GM23248 (cell line): ENCODE data around the gene CCL22.

ENCODE experiments used
- EZH2 ChIP-seq: fragments of 200-600 bp; sonication (generic); IDR thresholded peaks from 2 replicates; pipeline ENCODE4 v1.6.1; 2018; ENCODE audit warnings: antibody characterized with exemption, mild to moderate bottlenecking; ENCODE audit not compliant: insufficient read depth, poor library complexity, severe bottlenecking
- EZH2phosphoT487 ChIP-seq: fragments of 200-600 bp; sonication (generic); IDR thresholded peaks from 2 replicates; pipeline ENCODE4 v1.6.1; 2018; ENCODE audit warnings: antibody characterized with exemption, moderate library complexity, mild to moderate bottlenecking, low read depth; ENCODE audit not compliant: insufficient read depth

DNA sequence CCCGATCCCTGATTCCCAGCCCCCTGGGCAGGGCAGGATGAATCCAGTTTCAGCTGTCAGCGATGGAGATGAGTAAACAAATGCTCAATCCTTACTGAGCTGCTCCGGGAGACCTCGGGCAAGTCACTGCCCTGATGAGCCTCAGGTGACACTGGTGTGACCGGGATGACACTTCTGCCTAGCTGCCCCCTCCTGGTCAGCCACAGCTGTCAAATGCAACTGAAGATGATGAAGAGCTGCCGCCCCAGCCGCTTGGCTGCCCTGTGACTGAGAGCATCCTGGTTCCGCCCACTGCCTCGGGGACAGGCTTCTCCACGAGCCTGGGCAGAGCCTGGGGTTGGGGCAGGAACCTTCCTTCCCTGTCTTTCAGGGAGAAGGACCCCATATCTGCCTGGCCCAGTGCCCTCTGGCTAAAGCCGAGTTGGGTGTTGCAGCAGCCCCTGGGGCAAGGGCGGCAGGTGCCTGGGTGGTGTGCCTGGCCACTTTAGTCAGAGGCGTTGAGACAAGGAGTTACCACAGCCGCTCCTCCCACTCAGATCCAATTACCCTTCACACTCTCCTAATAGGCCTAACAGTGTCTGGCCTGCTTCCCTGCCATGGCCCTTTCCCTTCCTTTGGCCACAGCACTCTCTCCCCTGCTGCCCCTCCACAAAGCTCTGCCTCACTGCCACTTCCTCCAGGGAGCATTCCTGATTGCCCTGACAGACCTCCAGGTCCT lies 51.4 kb downstream of the CCL22 start:
- TF ChIP-seq EZH2, result no peak
- TF ChIP-seq EZH2phosphoT487, result no peak
